WTC11 (cell line): Measurements from ENCODE around the gene FBXL13. TPM values are rescaled to one million over a fixed set of nuclear protein-coding genes. Genes with fewer than 3 reads are reported as not detected.

ENCODE experiments used
- ATAC-seq: fragments of 200-7000 bp; cut with Tn5 transposase; 2 replicates; pipeline ENCODE4 v1.10.0; 2021; ENCODE audit warnings: mild to moderate bottlenecking, moderate library complexity
- CTCF ChIA-PET: fragments of 300-600 bp; sonication (Branson Sonifier 250); formaldehyde crosslinking; loops from one replicate; lab custom pipeline; 2021; ENCODE audit warnings: antibody characterized with exemption; lab: Charles Lee
- POLR2A ChIA-PET: fragments of 350-600 bp; sonication (Branson Sonifier 250); formaldehyde crosslinking; loops from one replicate; lab custom pipeline; 2021; ENCODE audit warnings: antibody characterized with exemption; lab: Charles Lee
- DNase-seq: peaks from one replicate; pipeline ENCODE4 v3.0.0; 2021; ENCODE audit warnings: low spot score
- H3K27ac Mint-ChIP-seq: 2 replicates; pipeline ENCODE4 v1.8.0; 2021; ENCODE audit warnings: mixed read lengths
- H3K27me3 Mint-ChIP-seq: 2 replicates; pipeline ENCODE4 v1.8.0; 2021; ENCODE audit warnings: low read depth, mild to moderate bottlenecking, moderate library complexity, mixed read lengths
- H3K36me3 Mint-ChIP-seq: 2 replicates; pipeline ENCODE4 v1.8.0; 2021; ENCODE audit warnings: mixed read lengths
- H3K4me1 Mint-ChIP-seq: 2 replicates; pipeline ENCODE4 v1.8.0; 2022; ENCODE audit warnings: mixed read lengths
- H3K4me3 Mint-ChIP-seq: 2 replicates; pipeline ENCODE4 v1.8.0; 2021; ENCODE audit warnings: mild to moderate bottlenecking, moderate library complexity, mixed read lengths
- H3K9me3 Mint-ChIP-seq: 2 replicates; pipeline ENCODE4 v1.8.0; 2021; ENCODE audit warnings: mixed read lengths
- ETV6 ChIP-seq: sonication (generic); formaldehyde crosslinking; IDR thresholded peaks from 2 replicates; pipeline ENCODE4 v1.8.1; 2022; ENCODE audit warnings: mild to moderate bottlenecking, missing genetic modification reagents
- GRHL2 ChIP-seq: fragments of 250-450 bp; sonication (Bioruptor Pico); IDR thresholded peaks from 2 replicates; pipeline ENCODE4 v1.8.0; 2022; ENCODE audit warnings: mild to moderate bottlenecking, moderate library complexity; ENCODE audit not compliant: insufficient replicate concordance, severe bottlenecking
- GTF2I ChIP-seq: fragments of 250-450 bp; sonication (Bioruptor Pico); conservative IDR thresholded peaks from 2 replicates; pipeline ENCODE4 v1.4.0; 2021; ENCODE audit warnings: mild to moderate bottlenecking
- HMGXB4 ChIP-seq: sonication (generic); formaldehyde crosslinking; IDR thresholded peaks from 2 replicates; pipeline ENCODE4 v1.8.1; 2023; ENCODE audit warnings: mild to moderate bottlenecking, moderate library complexity, missing genetic modification reagents
- JAZF1 ChIP-seq: fragments of 250-450 bp; sonication (Bioruptor Pico); IDR thresholded peaks from 2 replicates; pipeline ENCODE4 v1.9.0; 2021; ENCODE audit warnings: moderate library complexity, mild to moderate bottlenecking, inconsistent platforms
- JUN ChIP-seq: sonication (generic); formaldehyde crosslinking; IDR thresholded peaks from 2 replicates; pipeline ENCODE4 v1.8.0; 2023; ENCODE audit warnings: mild to moderate bottlenecking, missing genetic modification reagents
- KAT7 ChIP-seq: sonication (generic); formaldehyde crosslinking; IDR thresholded peaks from 2 replicates; pipeline ENCODE4 v1.8.1; 2023; ENCODE audit warnings: missing genetic modification reagents, mild to moderate bottlenecking, borderline replicate concordance
- MYBL2 ChIP-seq: sonication (generic); formaldehyde crosslinking; IDR thresholded peaks from 2 replicates; pipeline ENCODE4 v1.8.1; 2023; ENCODE audit warnings: mild to moderate bottlenecking, moderate library complexity, missing genetic modification reagents
- NFE2L1 ChIP-seq: sonication (generic); formaldehyde crosslinking; IDR thresholded peaks from 2 replicates; pipeline ENCODE4 v1.8.1; 2023; ENCODE audit warnings: missing genetic modification reagents
- NR1H2 ChIP-seq: sonication (generic); formaldehyde crosslinking; IDR thresholded peaks from 2 replicates; pipeline ENCODE4 v1.9.0; 2021; ENCODE audit warnings: mild to moderate bottlenecking, moderate library complexity, missing genetic modification reagents
- OVOL2 ChIP-seq: fragments of 250-450 bp; sonication (Bioruptor Pico); IDR thresholded peaks from 2 replicates; pipeline ENCODE4 v1.9.0; 2021; ENCODE audit warnings: mild to moderate bottlenecking, borderline replicate concordance
- SMAD4 ChIP-seq: sonication (generic); formaldehyde crosslinking; IDR thresholded peaks from 2 replicates; pipeline ENCODE4 v1.8.0; 2022; ENCODE audit warnings: mild to moderate bottlenecking, missing genetic modification reagents
- SP1 ChIP-seq: sonication (generic); formaldehyde crosslinking; conservative IDR thresholded peaks from 2 replicates; pipeline ENCODE4 v1.8.1; 2022; ENCODE audit warnings: missing genetic modification reagents
- STAT6 ChIP-seq: sonication (generic); formaldehyde crosslinking; conservative IDR thresholded peaks from 2 replicates; pipeline ENCODE4 v1.8.1; 2023; ENCODE audit warnings: mild to moderate bottlenecking, low read depth, missing genetic modification reagents, moderate library complexity
- TEAD4 ChIP-seq: sonication (generic); formaldehyde crosslinking; IDR thresholded peaks from 2 replicates; pipeline ENCODE4 v1.8.0; 2022; ENCODE audit warnings: mild to moderate bottlenecking, missing genetic modification reagents
- ZNF416 ChIP-seq: fragments of 250-450 bp; sonication (Bioruptor Pico); IDR thresholded peaks from 2 replicates; pipeline ENCODE4 v1.9.0; 2021; ENCODE audit warnings: mild to moderate bottlenecking, inconsistent platforms
- total RNA-seq: library from RNA; stranded (reverse); gene quantifications from 3 replicates; pipeline ENCODE4 v1.2.3, GENCODE V29; 2021
- TF ChIP-seq, protein P1 (sequence below): fragments of 250-450 bp; sonication (Bioruptor Pico); IDR thresholded peaks from 2 replicates; pipeline ENCODE4 v2.1.2; 2022; ENCODE audit warnings: mild to moderate bottlenecking, moderate library complexity
- TF ChIP-seq, protein P2 (sequence below): sonication (generic); formaldehyde crosslinking; IDR thresholded peaks from 2 replicates; pipeline ENCODE4 v1.8.1; 2023; ENCODE audit warnings: mild to moderate bottlenecking, missing genetic modification reagents
- TF ChIP-seq, protein P3 (sequence below): sonication (generic); formaldehyde crosslinking; IDR thresholded peaks from 2 replicates; pipeline ENCODE4 v1.8.0; 2022; ENCODE audit warnings: mild to moderate bottlenecking, missing genetic modification reagents

Gene FBXL13
- total RNA-seq, 1 experiment from 2014 or later = 1.7 TPM

GRCh38 chr7:102938679-102939078 is 135.9 kb downstream of the FBXL13 start:
- ATAC-seq (no peak), DNase-seq (no peak)
- ChIA-PET POLR2A (interaction anchor here (0.5 kb wide), 1 partner anchor 776 kb away, joined by 3 read pairs; no protein-coding TSS in a partner anchor), CTCF (no interaction called here)
- peaks cover 78% of the 10 kb centered on the region for H3K4me1 Mint-ChIP-seq
- no peaks in the 10 kb centered on the region for H3K36me3 Mint-ChIP-seq
- no peak for TF ChIP-seq KAT7 (CRISPR knock-in tag)
- no peak for TF ChIP-seq STAT6 (CRISPR knock-in tag)
- no peak for TF ChIP-seq GTF2I (CRISPR knock-in tag)
- TF ChIP-seq ETV6 (CRISPR knock-in tag) = no peak
- no peak for TF ChIP-seq MYBL2 (CRISPR knock-in tag)
- no peak for TF ChIP-seq SMAD4 (CRISPR knock-in tag)
- TF ChIP-seq, protein P1, sequence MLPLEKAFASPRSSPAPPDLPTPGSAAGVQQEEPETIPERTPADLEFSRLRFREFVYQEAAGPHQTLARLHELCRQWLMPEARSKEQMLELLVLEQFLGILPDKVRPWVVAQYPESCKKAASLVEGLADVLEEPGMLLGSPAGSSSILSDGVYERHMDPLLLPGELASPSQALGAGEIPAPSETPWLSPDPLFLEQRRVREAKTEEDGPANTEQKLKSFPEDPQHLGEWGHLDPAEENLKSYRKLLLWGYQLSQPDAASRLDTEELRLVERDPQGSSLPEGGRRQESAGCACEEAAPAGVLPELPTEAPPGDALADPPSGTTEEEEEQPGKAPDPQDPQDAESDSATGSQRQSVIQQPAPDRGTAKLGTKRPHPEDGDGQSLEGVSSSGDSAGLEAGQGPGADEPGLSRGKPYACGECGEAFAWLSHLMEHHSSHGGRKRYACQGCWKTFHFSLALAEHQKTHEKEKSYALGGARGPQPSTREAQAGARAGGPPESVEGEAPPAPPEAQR = no peak
- no peak for TF ChIP-seq OVOL2 (CRISPR knock-in tag)
- TF ChIP-seq, protein P2, sequence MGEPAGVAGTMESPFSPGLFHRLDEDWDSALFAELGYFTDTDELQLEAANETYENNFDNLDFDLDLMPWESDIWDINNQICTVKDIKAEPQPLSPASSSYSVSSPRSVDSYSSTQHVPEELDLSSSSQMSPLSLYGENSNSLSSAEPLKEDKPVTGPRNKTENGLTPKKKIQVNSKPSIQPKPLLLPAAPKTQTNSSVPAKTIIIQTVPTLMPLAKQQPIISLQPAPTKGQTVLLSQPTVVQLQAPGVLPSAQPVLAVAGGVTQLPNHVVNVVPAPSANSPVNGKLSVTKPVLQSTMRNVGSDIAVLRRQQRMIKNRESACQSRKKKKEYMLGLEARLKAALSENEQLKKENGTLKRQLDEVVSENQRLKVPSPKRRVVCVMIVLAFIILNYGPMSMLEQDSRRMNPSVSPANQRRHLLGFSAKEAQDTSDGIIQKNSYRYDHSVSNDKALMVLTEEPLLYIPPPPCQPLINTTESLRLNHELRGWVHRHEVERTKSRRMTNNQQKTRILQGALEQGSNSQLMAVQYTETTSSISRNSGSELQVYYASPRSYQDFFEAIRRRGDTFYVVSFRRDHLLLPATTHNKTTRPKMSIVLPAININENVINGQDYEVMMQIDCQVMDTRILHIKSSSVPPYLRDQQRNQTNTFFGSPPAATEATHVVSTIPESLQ (CRISPR knock-in tag) = no peak
- no peak for TF ChIP-seq HMGXB4 (CRISPR knock-in tag)
- no peak for TF ChIP-seq ZNF416 (CRISPR knock-in tag)
- no peak for TF ChIP-seq TEAD4 (CRISPR knock-in tag)
- no peak for TF ChIP-seq NR1H2 (CRISPR knock-in tag)
- no peak for TF ChIP-seq GRHL2 (CRISPR knock-in tag)
- no peak for TF ChIP-seq JUN (CRISPR knock-in tag)
- TF ChIP-seq JAZF1 = no peak
- no peak for TF ChIP-seq NFE2L1
- TF ChIP-seq SP1 (CRISPR knock-in tag) = no peak
- TF ChIP-seq, protein P3, sequence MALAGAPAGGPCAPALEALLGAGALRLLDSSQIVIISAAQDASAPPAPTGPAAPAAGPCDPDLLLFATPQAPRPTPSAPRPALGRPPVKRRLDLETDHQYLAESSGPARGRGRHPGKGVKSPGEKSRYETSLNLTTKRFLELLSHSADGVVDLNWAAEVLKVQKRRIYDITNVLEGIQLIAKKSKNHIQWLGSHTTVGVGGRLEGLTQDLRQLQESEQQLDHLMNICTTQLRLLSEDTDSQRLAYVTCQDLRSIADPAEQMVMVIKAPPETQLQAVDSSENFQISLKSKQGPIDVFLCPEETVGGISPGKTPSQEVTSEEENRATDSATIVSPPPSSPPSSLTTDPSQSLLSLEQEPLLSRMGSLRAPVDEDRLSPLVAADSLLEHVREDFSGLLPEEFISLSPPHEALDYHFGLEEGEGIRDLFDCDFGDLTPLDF (CRISPR knock-in tag) = no peak
- H3K27ac Mint-ChIP-seq = no peak overlapping the region
- no peaks in the 10 kb centered on the region for H3K27me3 Mint-ChIP-seq
- H3K9me3 Mint-ChIP-seq = no peaks in the 10 kb centered on the region
- no peak overlapping the region for H3K4me3 Mint-ChIP-seq
